Astrocyte of the cerebellum (primary cell): ENCODE data around the gene CCDC192.

Experiments
- DNase-seq: peaks from one replicate; pipeline ENCODE4 v3.0.0-alpha.2; 2011; ENCODE audit warnings: low read depth
- H3K4me3 ChIP-seq: 2 replicates; pipeline ENCODE4 v1.5.1; 2011; ENCODE audit warnings: mild to moderate bottlenecking, low read depth, low read length, moderate library complexity
- in situ Hi-C: cut with HindIII; loops from 2 replicates; pipeline ENCODE4 v1.10.0; 2017; ENCODE audit warnings: low sequenced_read_pairs
- TF ChIP-seq, protein P1 (sequence below): IDR thresholded peaks from 2 replicates; pipeline ENCODE4 v1.5.1; 2012; ENCODE audit warnings: low read length, low read depth, moderate library complexity, mild to moderate bottlenecking; ENCODE audit errors: missing control alignments

Gene CCDC192

DNA sequence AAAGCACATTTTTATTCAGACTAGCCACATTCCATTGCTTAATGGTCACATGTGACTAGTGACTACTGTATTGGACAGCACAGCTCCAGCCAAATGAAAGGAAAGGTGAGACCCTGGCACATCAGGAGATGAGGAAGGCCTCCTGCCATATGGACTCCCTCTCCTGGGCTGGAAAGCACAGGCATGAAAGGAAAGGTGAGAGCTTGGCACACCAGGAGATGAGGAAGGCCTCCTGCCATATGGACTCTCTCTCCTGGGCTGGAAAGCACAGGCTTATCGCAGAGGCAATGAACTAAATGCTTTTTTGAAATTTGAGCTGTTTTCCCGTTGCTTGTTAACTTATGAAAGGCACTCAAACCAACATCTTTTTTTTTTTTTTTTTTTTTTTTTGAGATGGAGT is 235.6 kb downstream of the CCDC192 start:
- no peak overlapping the region for H3K4me3 ChIP-seq
- TF ChIP-seq, protein P1, sequence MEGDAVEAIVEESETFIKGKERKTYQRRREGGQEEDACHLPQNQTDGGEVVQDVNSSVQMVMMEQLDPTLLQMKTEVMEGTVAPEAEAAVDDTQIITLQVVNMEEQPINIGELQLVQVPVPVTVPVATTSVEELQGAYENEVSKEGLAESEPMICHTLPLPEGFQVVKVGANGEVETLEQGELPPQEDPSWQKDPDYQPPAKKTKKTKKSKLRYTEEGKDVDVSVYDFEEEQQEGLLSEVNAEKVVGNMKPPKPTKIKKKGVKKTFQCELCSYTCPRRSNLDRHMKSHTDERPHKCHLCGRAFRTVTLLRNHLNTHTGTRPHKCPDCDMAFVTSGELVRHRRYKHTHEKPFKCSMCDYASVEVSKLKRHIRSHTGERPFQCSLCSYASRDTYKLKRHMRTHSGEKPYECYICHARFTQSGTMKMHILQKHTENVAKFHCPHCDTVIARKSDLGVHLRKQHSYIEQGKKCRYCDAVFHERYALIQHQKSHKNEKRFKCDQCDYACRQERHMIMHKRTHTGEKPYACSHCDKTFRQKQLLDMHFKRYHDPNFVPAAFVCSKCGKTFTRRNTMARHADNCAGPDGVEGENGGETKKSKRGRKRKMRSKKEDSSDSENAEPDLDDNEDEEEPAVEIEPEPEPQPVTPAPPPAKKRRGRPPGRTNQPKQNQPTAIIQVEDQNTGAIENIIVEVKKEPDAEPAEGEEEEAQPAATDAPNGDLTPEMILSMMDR, result no peak
- in situ Hi-C loops, result no loop called here
- no peak for DNase-seq

DNA sequence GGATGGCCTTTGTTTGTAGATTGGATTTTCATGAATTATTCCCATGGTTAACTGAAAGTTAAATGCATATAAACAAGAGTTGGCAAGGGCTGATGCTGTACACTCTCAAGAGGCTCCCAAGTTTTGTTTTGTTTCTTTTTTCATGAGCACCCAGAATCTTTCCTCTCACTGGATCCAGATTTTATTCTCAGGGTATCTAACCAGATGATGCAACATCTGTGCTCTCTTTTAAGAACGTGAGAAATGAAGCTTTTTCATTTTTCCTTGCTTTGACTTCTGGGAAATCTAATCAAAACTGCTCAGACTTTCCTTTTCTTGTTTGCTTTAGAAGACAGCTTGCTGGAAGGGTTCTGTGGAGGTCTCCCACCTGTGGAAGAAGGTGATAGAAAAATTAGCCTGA is 237.7 kb downstream of the CCDC192 start:
- TF ChIP-seq, protein P1, result no peak
- no peak overlapping the region for H3K4me3 ChIP-seq
- in situ Hi-C loops, result no loop called here
- no peak for DNase-seq

DNA sequence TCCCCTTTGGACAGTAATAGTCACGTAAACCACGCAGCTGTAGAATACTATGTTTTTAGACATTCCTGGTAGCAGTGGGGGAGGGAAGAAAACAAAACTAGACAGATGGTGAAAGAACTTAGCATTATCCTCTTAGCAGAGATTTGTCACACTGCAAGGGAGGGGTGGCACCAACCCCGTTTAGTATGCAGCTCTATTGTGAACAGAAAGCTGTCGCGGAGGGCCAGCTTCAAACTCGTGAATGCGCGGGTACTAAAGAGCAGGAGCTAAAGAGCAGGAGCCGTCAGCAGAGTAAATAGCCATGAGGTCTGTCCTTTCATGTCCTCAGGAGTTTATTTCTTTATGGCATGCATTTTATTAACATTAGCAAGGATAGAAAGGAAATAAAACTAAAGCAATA is 238.5 kb downstream of the CCDC192 start:
- no peak overlapping the region for H3K4me3 ChIP-seq

DNA sequence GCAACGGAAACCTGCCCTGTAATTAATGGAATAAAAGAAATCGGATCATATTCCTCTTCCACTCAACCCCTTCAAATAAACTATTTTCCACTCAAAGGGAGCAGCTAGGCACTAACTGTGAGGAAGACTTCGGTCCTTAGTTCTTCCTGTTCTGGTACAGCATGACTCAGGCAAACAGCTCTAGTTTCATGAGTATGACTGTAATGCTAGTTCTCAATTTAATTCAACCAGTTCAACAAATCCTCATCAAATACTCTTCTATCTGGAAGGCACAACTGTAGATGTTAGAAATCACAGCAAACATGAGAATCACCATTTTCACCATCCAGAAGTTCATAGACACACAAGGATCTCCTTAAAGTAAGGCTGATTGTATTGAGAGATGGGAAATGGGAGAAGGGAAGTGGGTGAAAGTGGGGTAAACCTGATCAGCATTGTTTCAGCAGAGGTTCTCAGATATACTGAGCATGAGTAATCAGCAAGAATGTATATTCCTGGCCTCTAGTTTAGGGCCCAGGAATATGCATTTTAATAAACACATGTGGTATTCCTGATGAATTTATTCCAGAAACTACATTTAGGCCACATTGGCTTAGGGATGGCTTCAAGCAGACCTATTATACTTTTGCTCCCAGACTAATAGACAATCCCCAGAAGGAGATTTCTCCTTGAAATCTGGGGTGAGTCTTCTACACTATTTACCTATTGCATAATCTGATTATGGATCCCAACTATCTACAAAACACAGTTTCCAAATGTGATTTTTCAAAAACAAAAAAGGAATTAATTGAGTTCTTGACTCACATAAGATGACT is 239.3 kb downstream of the CCDC192 start:
- TF ChIP-seq, protein P1, result no peak
- in situ Hi-C loops, result no loop called here
- H3K4me3 ChIP-seq, result no peak overlapping the region
- DNase-seq, result no peak

More for the DNA sequence above, 238.5 kb downstream of the CCDC192 start:
- DNase-seq, result no peak
- in situ Hi-C loops, result no loop called here
- TF ChIP-seq, protein P1, result no peak

DNA sequence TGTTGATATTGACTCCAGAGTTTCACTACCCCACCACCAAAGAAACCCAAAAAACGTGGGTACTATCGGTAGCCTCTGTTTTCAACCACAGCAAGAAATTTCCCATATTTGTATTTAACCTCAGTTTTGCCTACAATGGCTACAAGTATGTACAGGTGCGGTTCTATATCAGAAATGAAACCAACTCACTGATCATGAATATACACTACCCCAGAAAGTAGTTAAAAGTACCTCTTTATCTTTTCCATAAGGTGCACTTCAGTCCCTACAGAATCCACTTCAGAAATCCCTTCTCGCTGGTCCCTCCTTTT is 239.8 kb downstream of the CCDC192 start:
- TF ChIP-seq, protein P1, result no peak
- in situ Hi-C loops, result no loop called here
- no peak overlapping the region for H3K4me3 ChIP-seq
- no peak for DNase-seq

DNA sequence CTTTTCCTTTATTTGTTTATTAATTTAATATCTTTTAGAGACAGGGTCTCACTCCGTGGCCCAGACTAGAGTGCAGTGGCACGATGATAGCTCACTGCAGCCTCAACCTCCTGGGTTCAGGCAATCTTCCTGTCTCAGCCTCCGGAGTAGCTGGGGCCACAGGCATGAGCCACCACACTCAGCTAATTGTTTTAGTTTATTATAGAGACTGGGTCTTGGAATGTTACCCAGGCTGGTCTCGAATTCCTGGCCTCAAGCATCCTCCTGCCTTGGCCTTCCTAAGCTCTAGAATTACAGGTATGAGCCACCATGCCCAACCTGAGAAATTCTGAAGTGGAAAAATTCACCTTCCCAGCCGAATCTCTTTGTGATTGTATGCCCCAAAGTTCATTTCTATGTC is 240.9 kb downstream of the CCDC192 start:
- TF ChIP-seq, protein P1, result no peak
- DNase-seq, result no peak
- in situ Hi-C loops, result no loop called here
- H3K4me3 ChIP-seq, result no peak overlapping the region
